ENCODE data around the gene CFAP157. TPM values are rescaled to one million over a fixed set of nuclear protein-coding genes. Genes with fewer than 3 reads are reported as not detected.

Gene CFAP157
- polyA plus RNA-seq, 1 of the 3 experiments (the other 2 are of a cell fraction): 0.25 TPM

DNA sequence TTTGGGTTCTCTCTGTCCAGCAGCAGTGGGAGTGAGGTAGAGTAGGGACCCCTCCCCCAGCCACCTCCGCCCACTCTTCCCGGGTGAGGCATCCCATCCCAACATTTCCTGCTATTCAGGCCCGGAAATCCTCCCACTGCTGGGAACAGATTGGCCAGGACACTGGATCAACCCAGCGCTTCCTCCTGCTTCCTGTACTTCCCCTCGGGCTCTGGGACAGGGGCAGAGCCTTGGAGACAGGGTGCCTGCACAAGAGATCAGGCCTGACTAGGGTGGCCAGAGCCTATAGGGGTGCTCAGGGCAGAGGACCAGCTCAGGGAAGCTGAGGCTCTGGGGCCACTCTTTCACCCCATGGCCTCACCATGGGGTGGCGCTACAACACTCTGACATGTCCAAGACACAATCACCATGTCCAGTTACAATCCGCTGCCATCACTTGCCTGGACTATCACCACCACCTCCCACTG lies 57.2 kb downstream of the CFAP157 start:
- Histone ChIP-seq H3K79me2 (ENCODE audit: insufficient read depth) (no peaks in the 10 kb centered on the region), H3K9me3 (no peaks in the 10 kb centered on the region), H3F3A (replicated peaks; ENCODE audit: insufficient read depth) (no peaks in the 10 kb centered on the region), H3K4me1 (ENCODE audit: control insufficient read depth in 1 of 2, insufficient read depth in 2 of 2, low read depth in 1 of 2, low read length in 1 of 2) (peaks cover 0 to 18% of the 10 kb centered on the region in 2 experiments; a peak in 1 of 4 replicates), H3K4me2 (no peak overlapping the region), H3K27me3 (ENCODE audit: insufficient read depth) (no peaks in the 10 kb centered on the region), H3K9ac (no peak overlapping the region), H2AFZ (ENCODE audit: low read depth) (no peak overlapping the region), H3K4me3 (ENCODE audit: low read depth in 2 of 2, low read length in 1 of 2) (no peak overlapping the region), H4K20me1 (ENCODE audit: insufficient read depth) (no peaks in the 10 kb centered on the region), H3K36me3 (replicated peaks in 1 of 2; ENCODE audit: control insufficient read depth in 1 of 2, insufficient read depth in 2 of 2, low read length in 1 of 2) (no peaks in the 10 kb centered on the region), H3K9me2 (no peaks in the 10 kb centered on the region), H3K27ac (ENCODE audit: low read depth in 2 of 2, low read length in 1 of 2) (no peak overlapping the region)
- DNase-seq: no peak
- peak; percentile 27; the same call in 1 of the 2 replicates for TF ChIP-seq SMC3 (IDR thresholded peaks at IDR 0.05; ENCODE audit: low read depth, low read length)
- TF ChIP-seq CTCF (IDR thresholded peaks at IDR 0.05): peak; percentile 46
- no peak for TF ChIP-seq FOXM1 (IDR thresholded peaks at IDR 0.05; ENCODE audit: low read depth)
- TF ChIP-seq TEAD4 (IDR thresholded peaks at IDR 0.05; ENCODE audit: borderline replicate concordance, insufficient read depth): no peak
- TF ChIP-seq RCOR1 (IDR thresholded peaks at IDR 0.05; ENCODE audit: low read length): no peak
- TF ChIP-seq RAD21 (IDR thresholded peaks at IDR 0.05; ENCODE audit: low read length): peak; percentile 41; the same call in 1 of the 2 replicates
- 83% methylated on average over 5 of the region's 7 CpGs for WGBS (ENCODE audit: low lambda C conversion rate)
- CTCF ChIA-PET: interaction anchor here (0.6 to 1.9 kb wide), 11 partner anchors 8 to 158 kb away, joined by 3 to 9 read pairs (median 5); partner anchors contain the start of genes SH2D3C and TOR2A
- POLR2A ChIA-PET: no interaction called here

- CTCF ChIA-PET: interaction anchor here (0.9 to 2.0 kb wide), 6 partner anchors 10 to 156 kb away, joined by 3 to 7 read pairs (median 4); partner anchors contain the start of genes CDK9 and TOR2A
- Histone ChIP-seq H3K27me3 (ENCODE audit: insufficient read depth) (no peaks in the 10 kb centered on the region), H2AFZ (ENCODE audit: low read depth) (no peak overlapping the region), H3K9me2 (no peaks in the 10 kb centered on the region), H3K27ac (ENCODE audit: low read depth in 2 of 2, low read length in 1 of 2) (no peak overlapping the region), H3K4me2 (no peak overlapping the region), H4K20me1 (ENCODE audit: insufficient read depth) (no peaks in the 10 kb centered on the region), H3F3A (replicated peaks; ENCODE audit: insufficient read depth) (no peaks in the 10 kb centered on the region), H3K4me1 (ENCODE audit: control insufficient read depth in 1 of 2, insufficient read depth in 2 of 2, low read depth in 1 of 2, low read length in 1 of 2) (peaks cover 0 to 20% of the 10 kb centered on the region in 2 experiments; a peak in 1 of 4 replicates), H3K79me2 (ENCODE audit: insufficient read depth) (no peaks in the 10 kb centered on the region), H3K9me3 (no peaks in the 10 kb centered on the region), H3K36me3 (replicated peaks in 1 of 2; ENCODE audit: control insufficient read depth in 1 of 2, insufficient read depth in 2 of 2, low read length in 1 of 2) (no peaks in the 10 kb centered on the region), H3K9ac (no peak overlapping the region), H3K4me3 (ENCODE audit: low read depth in 2 of 2, low read length in 1 of 2) (no peak overlapping the region)
- POLR2A ChIA-PET: interaction anchor here (0.8 kb wide), 1 partner anchor 20 kb away, joined by 3 read pairs; the partner anchor contains the start of gene CDK9
- no peak for DNase-seq
- no peak for TF ChIP-seq GABPA (IDR thresholded peaks at IDR 0.05; ENCODE audit: low read depth)
- no peak for TF ChIP-seq IRF3 (IDR thresholded peaks at IDR 0.05; ENCODE audit: low read depth, low read length)
- TF ChIP-seq, protein P1, sequence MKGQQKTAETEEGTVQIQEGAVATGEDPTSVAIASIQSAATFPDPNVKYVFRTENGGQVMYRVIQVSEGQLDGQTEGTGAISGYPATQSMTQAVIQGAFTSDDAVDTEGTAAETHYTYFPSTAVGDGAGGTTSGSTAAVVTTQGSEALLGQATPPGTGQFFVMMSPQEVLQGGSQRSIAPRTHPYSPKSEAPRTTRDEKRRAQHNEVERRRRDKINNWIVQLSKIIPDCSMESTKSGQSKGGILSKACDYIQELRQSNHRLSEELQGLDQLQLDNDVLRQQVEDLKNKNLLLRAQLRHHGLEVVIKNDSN (IDR thresholded peaks at IDR 0.05; ENCODE audit: borderline replicate concordance, low read depth): no peak
- no peak for TF ChIP-seq FOSL2 (IDR thresholded peaks at IDR 0.05; ENCODE audit: borderline replicate concordance, low read depth)
- no peak for TF ChIP-seq SMC3 (IDR thresholded peaks at IDR 0.05; ENCODE audit: low read depth, low read length)
- no peak for TF ChIP-seq RXRA (IDR thresholded peaks at IDR 0.05; ENCODE audit: borderline replicate concordance, low read depth)
- TF ChIP-seq ELF1 (IDR thresholded peaks at IDR 0.05): no peak
- TF ChIP-seq EZH2phosphoT487 (IDR thresholded peaks at IDR 0.05; ENCODE audit: borderline replicate concordance, low read depth): no peak
- no peak for TF ChIP-seq RCOR1 (IDR thresholded peaks at IDR 0.05; ENCODE audit: low read length)
- TF ChIP-seq ZBTB33 (IDR thresholded peaks at IDR 0.05; ENCODE audit: borderline replicate concordance, low read depth): no peak
- no peak for TF ChIP-seq SIN3A (IDR thresholded peaks at IDR 0.05; ENCODE audit: borderline replicate concordance, low read depth, low read length)
- no peak for TF ChIP-seq YY1 (IDR thresholded peaks at IDR 0.05; ENCODE audit: low read depth)
- no peak for TF ChIP-seq TAF1 (IDR thresholded peaks at IDR 0.05; ENCODE audit: borderline replicate concordance, low read depth, low read length)
- TF ChIP-seq EP300 (IDR thresholded peaks at IDR 0.05; ENCODE audit: borderline replicate concordance in 1 of 2, low read depth in 1 of 2, low read length in 1 of 2): no peak
- no peak for TF ChIP-seq TCF12 (IDR thresholded peaks at IDR 0.05)
- WGBS (ENCODE audit: low lambda C conversion rate): 69% methylated on average over 1 of the region's 1 CpG
Observed at GRCh38 chr9:127765418-127765817, 58.6 kb downstream of the CFAP157 start.
